GM19324 (cell line): ENCODE measurements around the gene DKC1.
A peak's percentile ranks its signal among the peaks of the same experiment; 100 is the strongest.

Source experiments
- ATAC-seq: cut with Tn5 transposase; IDR thresholded peaks from one replicate; pipeline ENCODE4 v1.9.1; 2021; ENCODE audit warnings: mild to moderate bottlenecking, moderate library complexity; ENCODE audit not compliant: unreplicated experiment, low FRiP score

DKC1 gene

DNA sequence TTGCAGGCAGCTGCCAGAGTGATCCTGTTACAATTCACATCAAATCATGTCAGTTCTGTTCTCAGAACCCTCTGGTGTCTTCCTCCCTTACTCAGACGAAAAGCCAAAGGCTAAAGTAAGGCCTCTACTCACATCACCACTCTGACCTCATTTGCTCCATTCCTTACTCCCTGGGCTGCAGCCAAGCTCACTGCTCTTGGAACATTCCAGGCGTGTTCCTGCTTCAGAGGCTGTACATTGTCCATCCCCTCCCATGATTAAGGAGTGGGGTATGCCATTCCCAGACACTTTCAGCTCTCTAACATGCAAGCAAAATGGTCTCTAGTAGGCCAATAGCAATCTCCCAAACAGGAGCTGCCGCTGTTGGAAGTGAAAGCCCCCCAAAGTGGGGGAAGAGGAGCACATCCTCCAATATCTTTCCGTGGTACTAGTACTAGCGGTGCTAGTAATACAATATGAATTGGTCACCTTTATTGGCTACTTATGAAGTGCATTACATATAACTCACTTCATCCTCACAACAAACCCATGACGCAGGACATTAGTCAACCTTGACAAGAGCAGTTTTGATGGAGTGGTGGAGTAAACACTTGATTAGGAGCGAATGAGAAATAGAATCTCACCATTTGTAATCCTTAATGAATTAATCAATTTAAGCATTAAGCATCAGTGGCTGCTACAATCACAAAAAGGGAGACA lies 26.8 kb upstream of the DKC1 start:
- ATAC-seq: no peak

DNA sequence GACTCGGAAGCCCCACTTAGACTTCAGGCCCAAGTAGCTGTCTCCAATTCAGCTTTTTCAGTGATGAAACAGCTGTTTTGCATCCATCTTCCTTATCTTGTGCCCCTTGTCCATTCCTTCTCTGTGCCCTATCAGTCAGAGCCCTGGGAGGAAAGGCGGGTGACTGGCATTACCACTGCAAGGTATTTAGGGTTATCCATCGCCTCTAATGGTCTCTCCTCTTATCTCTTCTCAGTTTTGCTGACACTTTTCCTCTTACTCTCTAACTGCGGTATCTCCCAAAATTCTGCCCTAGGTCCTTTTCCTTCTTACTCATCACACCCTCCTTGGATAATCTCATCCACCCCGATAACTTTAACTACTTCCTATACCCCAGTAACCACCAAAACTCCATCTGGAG lies 25.5 kb upstream of the DKC1 start:
- ATAC-seq: no peak

DNA sequence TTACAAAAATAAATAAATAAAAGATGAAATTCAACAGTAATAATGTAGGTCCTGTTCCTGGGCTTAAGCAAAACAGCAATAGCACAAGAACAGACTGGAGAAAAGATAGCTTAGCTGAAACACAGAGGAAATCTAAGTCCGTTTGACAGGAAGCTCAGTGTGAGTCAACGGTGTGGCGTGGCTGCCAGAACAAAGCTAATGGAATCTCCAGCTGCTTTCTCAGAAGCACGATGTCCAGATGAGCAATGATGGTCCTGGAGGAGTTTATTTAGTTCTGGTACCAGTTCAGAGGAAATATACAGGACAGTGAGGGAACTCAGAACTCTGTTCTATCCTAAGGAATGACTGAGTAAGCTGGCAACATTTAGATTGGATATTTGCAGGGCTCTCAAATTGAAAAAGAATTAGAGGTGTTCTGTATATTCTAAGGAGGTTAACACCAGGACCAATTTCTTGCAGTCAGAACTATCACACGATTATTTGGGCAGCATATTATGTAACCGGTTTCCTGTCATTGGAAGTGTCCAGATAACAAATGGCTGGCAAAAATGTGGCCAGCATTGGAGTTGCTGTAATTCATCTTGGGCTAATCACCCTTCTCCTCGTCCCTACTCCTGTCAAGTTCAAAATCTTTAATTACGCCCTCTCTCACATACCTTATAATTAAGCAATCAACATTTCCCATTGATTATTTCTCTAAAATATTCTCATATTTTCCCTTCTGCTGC lies 24.5 kb upstream of the DKC1 start:
- ATAC-seq: no peak

DNA sequence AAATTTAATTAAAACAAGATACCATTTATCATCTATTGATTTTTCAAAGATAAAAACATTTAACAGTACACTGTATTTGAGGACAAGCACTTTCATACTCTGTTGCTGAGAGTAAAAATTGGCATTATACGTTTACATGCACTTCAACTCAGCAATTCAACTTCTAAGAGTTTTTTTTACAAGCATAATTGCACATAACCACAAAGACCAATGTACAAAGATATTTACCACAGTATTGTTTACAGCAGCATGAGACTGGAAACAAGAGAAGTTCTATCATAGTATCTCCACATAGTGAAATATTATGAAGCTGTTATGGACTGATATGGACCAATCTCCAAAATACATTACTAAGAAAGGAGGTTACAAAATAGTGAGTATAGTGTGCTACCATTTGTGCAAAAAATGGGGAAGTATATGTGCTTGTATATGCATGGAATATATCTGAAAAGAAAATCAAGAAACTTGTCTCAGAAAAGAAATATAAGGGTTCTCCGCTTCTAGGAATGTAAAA lies 22.7 kb upstream of the DKC1 start:
- no peak for ATAC-seq

DNA sequence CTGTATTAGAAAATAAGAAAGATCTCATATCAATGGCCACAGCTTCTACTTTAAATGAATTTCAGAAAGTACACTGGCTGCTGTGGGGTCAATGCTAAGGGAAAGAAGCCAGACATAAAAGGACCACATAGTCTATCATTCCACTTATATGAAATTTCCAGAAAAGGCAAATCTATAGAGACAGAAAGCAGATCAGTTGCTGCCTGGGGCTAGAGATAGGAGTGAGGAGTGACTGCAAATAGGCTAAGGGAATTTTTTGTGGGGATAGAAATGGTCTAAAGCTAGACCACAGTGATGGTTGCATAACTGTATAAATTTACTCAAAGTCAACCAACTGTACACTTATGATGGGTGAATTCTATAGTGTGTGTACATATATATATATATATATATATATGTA lies 20.1 kb upstream of the DKC1 start:
- no peak for ATAC-seq

DNA sequence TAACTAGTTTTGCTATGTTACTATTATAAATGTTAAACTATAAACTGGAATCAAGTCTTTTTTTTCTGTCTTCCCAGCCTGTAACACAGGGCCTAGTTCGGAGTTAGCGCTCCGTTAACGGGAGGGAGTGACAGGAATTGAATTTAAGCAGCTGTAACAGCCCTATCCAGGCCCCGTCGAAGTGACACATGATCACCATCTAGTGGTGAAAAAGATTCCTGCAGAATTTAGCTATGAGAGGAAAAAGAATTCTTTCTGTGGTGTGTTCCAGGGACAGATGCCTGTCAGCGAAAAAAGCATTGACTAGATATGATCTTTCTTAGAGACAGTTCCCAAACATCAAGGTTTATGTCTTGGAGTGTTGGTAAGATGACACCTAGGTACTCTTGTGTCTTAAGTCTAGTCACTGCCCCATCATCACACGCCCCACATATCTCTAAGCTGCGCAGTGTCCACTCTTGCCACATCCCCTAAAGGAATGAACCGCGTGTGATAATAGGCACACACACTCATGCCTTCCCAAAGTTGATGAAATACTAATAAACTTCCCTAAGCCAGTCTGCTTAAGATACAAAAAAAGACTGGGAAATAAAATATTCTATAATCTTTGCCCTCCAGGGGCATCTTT lies 13.8 kb upstream of the DKC1 start:
- no peak for ATAC-seq

GRCh38 chrX:154749856-154750255 lies 12.8 kb upstream of the DKC1 start:
- ATAC-seq: no peak

DNA sequence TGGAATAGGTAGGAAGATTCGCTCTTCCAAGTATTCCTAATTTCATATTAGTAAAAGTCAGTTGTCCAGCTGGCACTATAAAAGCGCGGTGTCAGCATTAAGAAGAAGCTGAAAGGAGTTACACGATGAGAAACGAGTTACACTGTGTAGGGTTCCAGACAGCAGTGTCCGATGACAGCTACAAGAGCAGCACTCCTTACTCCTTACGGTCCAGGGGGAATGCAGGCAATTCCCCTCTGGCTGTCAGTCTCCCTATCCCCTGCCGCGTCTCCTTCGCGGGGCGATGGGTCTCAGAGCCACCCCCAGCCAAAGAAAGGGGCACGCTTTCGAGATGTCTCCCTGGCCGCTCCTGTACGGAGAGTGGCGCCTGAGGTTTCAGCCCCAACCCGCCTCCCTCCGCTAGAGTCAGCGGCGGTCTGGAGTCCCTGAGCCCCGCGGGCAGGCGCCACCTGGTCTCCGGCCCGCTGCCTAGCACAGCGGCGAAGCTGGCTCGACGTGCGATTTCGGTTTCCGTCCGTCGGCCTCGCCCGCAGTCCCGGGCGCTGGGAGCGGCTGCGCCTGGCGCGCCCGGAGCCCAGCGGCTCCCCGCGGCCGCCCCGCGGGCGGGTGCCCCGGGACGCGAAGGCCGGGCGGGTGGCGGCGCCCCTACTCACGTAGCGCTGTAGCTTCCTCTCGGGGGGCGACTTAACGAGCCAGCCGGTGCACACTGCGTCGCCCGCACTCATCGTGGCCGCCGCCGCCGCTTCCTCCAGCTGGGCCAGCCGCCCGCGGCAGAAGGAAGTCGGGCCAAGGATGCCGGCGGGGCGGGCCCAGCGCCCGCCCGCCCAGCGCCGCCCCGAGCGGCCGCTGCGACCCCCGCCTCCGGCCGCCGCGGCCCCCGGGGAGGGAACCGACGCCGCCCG lies 12.1 kb upstream of the DKC1 start, which contains the start of gene GAB3:
GAB3 (minus strand) TSS at position 777 of the 902 bp plus-strand sequence; CDS start at position 725, 52 bp downstream.
- peak; percentile 65 for ATAC-seq

DNA sequence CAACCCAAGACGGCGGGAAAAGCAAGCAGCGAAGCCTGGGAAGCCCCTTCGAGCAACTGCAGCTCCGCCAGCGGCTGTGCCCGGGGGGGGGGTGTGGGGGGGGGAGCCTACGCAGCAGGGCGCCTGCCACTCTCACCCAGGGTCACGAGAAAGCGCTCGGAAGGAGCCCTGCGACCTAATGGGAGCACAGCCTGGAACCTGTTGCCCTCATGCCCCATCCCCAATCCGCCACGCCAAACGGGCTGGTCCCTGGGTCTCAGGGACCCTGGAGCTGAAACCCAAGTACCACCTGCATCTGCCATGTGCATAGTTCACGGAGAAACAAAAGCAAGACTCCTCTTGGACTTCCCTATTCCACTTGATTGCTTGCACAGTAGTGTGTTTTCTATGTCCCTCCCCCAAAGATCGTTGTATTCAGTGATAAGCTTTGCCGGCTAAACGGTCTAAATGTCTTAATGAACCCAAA lies 11.4 kb upstream of the DKC1 start:
- peak; percentile 11 for ATAC-seq

- ATAC-seq: no peak
Observed at GRCh38 chrX:154751669-154752271, 10.9 kb upstream of the DKC1 start.

GRCh38 chrX:154758696-154759095 lies 4.0 kb upstream of the DKC1 start:
- ATAC-seq: no peak

DNA sequence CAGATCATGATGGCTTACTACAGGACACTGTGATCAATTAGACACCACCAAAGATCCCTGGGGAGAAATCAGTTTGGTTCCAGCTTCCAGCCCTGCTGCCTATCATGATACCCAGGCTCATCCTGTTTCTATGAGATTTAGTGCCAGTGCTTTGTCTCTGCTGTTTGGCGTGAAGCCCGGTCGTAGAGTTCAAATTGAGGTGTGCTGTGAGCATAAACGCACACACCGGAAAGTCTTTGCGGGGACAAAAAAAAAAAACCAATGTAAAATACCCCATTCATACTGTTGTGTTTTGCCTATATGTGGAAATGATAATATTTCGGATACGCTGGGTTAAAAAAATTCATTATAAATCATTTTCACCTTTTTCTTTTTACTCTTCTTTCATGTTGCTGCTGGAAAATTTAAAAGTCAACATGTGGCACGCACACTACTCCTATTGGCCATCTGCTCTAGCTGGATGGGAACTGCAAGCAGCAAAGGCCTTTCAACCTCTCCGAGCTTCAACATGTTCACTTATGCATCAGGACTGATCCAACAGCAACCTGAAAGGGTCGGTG lies 607 bp upstream of the DKC1 start:
- ATAC-seq: no peak

DNA sequence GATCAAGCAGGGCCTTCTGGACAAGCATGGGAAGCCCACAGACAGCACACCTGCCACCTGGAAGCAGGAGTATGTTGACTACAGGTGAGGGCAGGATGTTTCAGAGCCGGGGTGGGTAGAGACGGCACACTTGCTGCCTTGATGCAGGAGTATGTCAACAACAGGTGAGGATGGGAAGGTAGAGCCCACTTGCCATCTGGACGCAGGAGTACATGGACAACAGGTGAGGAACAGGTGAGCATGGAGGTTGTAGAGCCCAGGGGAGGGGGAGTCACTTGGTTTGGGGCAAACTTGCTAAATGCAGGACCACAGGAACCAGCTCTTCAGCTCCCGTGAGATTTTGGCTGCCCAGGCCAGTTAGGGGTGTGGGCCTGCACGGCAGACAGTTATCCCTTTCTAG lies 12.0 kb downstream of the DKC1 start:
- ATAC-seq: no peak

- ATAC-seq: no peak
Observed at GRCh38 chrX:154775419-154776349, 13.0 kb downstream of the DKC1 start.

GRCh38 chrX:154776753-154777152 lies 14.1 kb downstream of the DKC1 start:
- no peak for ATAC-seq

DNA sequence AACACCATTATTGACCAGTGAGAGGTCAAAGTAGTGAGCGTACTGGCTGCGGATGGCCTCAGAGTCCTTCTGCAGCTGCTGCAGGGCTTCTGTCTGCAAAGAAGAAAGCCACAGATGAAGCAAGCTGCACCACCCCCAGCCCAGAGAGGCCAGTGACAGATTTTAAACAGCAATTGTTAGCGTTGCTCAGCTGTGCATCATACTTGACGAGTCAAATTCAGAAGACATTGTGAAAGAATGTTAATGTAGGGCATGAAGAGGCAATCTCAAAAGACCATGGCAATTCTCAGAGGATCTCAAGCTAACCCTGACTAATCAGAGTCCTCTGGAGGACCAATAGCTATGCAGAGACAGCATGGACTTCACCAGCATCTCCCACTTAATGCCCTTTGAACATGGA lies 16.6 kb downstream of the DKC1 start:
- ATAC-seq: no peak

DNA sequence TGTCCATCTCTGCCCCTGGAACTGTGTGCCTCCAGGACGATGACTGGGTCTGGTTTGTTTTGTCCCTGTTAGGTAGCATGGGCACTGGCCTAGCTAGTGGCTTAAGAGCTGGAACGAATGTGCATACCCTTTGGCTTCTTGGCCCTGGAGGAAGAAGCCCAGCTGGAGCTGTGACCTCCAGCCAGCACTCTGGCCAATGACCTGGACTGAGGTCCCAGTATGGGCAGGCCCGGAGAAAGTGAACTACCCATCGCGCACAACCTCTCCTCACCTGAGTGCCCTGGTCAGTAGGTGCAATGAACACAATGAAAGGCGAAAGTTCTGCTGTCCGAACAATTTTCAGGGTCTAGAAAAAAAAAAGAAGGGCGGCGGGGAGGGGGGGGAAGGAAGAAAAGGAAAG lies 18.3 kb downstream of the DKC1 start:
- ATAC-seq: no peak

DNA sequence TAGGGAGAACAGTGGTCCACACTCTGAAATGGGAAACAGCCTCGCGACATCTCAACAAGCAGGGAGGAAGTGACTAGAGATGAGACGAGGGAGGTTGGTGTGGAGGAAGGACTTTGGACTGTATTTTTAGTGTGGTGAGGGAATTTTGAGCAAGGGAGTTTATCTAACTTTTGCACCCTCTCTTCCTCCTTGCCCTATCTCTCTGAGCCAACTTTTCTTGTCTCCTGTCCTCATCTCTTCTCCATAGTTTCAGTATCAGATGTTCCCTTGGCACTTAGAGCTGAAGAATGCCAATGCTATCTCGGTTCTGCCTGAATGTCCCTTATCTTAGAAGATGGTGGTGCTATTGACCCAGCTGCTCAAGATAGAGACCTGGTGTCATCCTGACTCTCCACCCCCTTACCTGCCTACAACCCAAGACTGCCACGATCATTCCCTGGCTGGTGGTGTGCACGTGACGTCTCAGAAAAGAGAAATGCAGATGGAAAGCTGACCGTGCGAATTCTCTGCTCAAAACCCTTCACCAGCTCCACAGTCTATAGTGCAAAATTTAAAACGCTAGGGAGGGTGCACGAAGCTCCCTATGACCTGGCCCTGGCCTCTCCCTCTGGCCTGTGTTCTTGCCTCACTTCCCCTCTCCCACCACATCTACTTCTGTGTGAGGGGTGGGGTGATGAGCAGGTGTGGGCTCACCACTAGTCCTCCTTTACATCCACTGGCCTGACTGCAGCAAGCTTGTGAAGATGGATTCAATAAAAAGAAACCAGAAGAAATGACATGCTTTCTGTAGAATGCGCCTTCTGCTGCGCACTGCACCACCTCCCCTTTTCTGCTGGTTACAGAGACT lies 21.7 kb downstream of the DKC1 start:
- ATAC-seq: no peak
